ENCODE results near the gene CCNB1.

GRCh38 chr5:69167929-69168328 is 979 bp downstream of the CCNB1 start:
- TF ChIP-seq CTCF (conservative IDR thresholded peaks at IDR 0.05), result no peak
- no peak for TF ChIP-seq ZFX (IDR thresholded peaks at IDR 0.05)
